HepG2 (cell line): Measurements from ENCODE around the gene FGF21. TPM values are rescaled to one million over a fixed set of nuclear protein-coding genes. Genes with fewer than 3 reads are reported as not detected.

Source experiments
- ADNP ChIP-seq: sonication (generic); formaldehyde crosslinking; IDR thresholded peaks from 2 replicates; pipeline ENCODE4 v1.4.0; 2020; ENCODE audit warnings: missing genetic modification reagents
- GABPB1 ChIP-seq: IDR thresholded peaks from 2 replicates; pipeline ENCODE4 v1.6.1; 2016; ENCODE audit warnings: mild to moderate bottlenecking, missing genetic modification reagents, moderate library complexity, missing compliant biosample characterization
- KAT2B ChIP-seq: fragments of 150-350 bp; IDR thresholded peaks from 2 replicates; pipeline ENCODE4 v1.6.1; 2014; ENCODE audit warnings: low read depth, low read length, borderline replicate concordance
- KLF15 ChIP-seq: sonication (generic); formaldehyde crosslinking; IDR thresholded peaks from 2 replicates; pipeline ENCODE4 v1.8.1; 2023; ENCODE audit warnings: borderline replicate concordance, mild to moderate bottlenecking, inconsistent platforms, missing genetic modification reagents, mixed read lengths
- MAFG ChIP-seq: sonication (generic); formaldehyde crosslinking; IDR thresholded peaks from 2 replicates; pipeline ENCODE4 v1.5.1; 2020; ENCODE audit warnings: mild to moderate bottlenecking, missing genetic modification reagents
- MYNN ChIP-seq: sonication (generic); formaldehyde crosslinking; IDR thresholded peaks from 2 replicates; pipeline ENCODE4 v1.4.0; 2020; ENCODE audit warnings: mild to moderate bottlenecking, low read depth, missing genetic modification reagents
- NCOA5 ChIP-seq: sonication (generic); formaldehyde crosslinking; IDR thresholded peaks from 2 replicates; pipeline ENCODE4 v1.4.0; 2020; ENCODE audit warnings: missing genetic modification reagents
- NCOR1 ChIP-seq: fragments of 200-600 bp; sonication (generic); IDR thresholded peaks from 2 replicates; pipeline ENCODE4 v1.7.0; 2017; ENCODE audit warnings: antibody characterized with exemption, low read length, borderline replicate concordance
- NR1H2 ChIP-seq: sonication (generic); formaldehyde crosslinking; IDR thresholded peaks from 2 replicates; pipeline ENCODE4 v1.8.1; 2022; ENCODE audit warnings: low read depth, missing genetic modification reagents, borderline replicate concordance
- POLR2AphosphoS2 ChIP-seq: IDR thresholded peaks from 2 replicates; pipeline ENCODE4 v1.6.1; 2011; ENCODE audit warnings: low read depth, low read length, improper control_type of control experiment
- RELA ChIP-seq: sonication (generic); formaldehyde crosslinking; IDR thresholded peaks from 2 replicates; pipeline ENCODE4 v1.4.0; 2020; ENCODE audit warnings: missing genetic modification reagents
- TCF7L2 ChIP-seq: IDR thresholded peaks from 2 replicates; pipeline ENCODE4 v1.6.1; 2011; ENCODE audit warnings: mild to moderate bottlenecking, low read depth, low read length, moderate library complexity
- THAP9 ChIP-seq: sonication (generic); formaldehyde crosslinking; IDR thresholded peaks from 2 replicates; pipeline ENCODE4; 2020; ENCODE audit warnings: missing genetic modification reagents, mild to moderate bottlenecking, borderline replicate concordance
- TMF1 ChIP-seq: sonication (generic); formaldehyde crosslinking; IDR thresholded peaks from 2 replicates; pipeline ENCODE4 v1.8.1; 2022; ENCODE audit warnings: low read depth, missing genetic modification reagents
- YY1 ChIP-seq: IDR thresholded peaks from 2 replicates; pipeline ENCODE4 v1.6.1; 2011; ENCODE audit warnings: low read length, low read depth, moderate library complexity, mild to moderate bottlenecking; ENCODE audit not compliant: insufficient read depth, insufficient replicate concordance
- ZBTB25 ChIP-seq: IDR thresholded peaks from 2 replicates; pipeline ENCODE4 v1.6.1; 2018; ENCODE audit warnings: missing genetic modification reagents
- ZBTB49 ChIP-seq: sonication (generic); formaldehyde crosslinking; IDR thresholded peaks from 2 replicates; pipeline ENCODE4 v1.4.0; 2020; ENCODE audit warnings: missing genetic modification reagents, borderline replicate concordance
- ZFP36 ChIP-seq: fragments of 150-350 bp; IDR thresholded peaks from 2 replicates; pipeline ENCODE4 v1.6.1; 2018; ENCODE audit warnings: borderline replicate concordance, low read length, low read depth; ENCODE audit not compliant: partially characterized antibody
- ZMYM2 ChIP-seq: sonication (generic); formaldehyde crosslinking; IDR thresholded peaks from 2 replicates; pipeline ENCODE4 v1.8.0; 2022; ENCODE audit warnings: mild to moderate bottlenecking, missing genetic modification reagents
- ZMYM3 ChIP-seq: sonication (generic); formaldehyde crosslinking; IDR thresholded peaks from 2 replicates; pipeline ENCODE4 v1.5.1; 2020; ENCODE audit warnings: mild to moderate bottlenecking, missing genetic modification reagents
- ZNF20 ChIP-seq: sonication (generic); formaldehyde crosslinking; IDR thresholded peaks from 2 replicates; pipeline ENCODE4 v1.4.0; 2020; ENCODE audit warnings: mild to moderate bottlenecking, moderate library complexity, missing genetic modification reagents
- ZNF24 ChIP-seq: fragments of 450-650 bp; IDR thresholded peaks from 2 replicates; pipeline ENCODE4 v1.6.1; 2017; ENCODE audit warnings: antibody characterized with exemption, mild to moderate bottlenecking
- ZNF30 ChIP-seq: sonication (generic); formaldehyde crosslinking; IDR thresholded peaks from 2 replicates; pipeline ENCODE4 v1.5.0; 2020; ENCODE audit warnings: mild to moderate bottlenecking, missing genetic modification reagents
- ZNF446 ChIP-seq: sonication (generic); formaldehyde crosslinking; IDR thresholded peaks from 2 replicates; pipeline ENCODE4 v1.5.0; 2020; ENCODE audit warnings: mild to moderate bottlenecking, missing genetic modification reagents
- ZNF513 ChIP-seq: sonication (generic); formaldehyde crosslinking; conservative IDR thresholded peaks from 2 replicates; pipeline ENCODE4 v1.5.0; 2020; ENCODE audit warnings: missing genetic modification reagents
- ZNF713 ChIP-seq: sonication (generic); formaldehyde crosslinking; IDR thresholded peaks from 2 replicates; pipeline ENCODE4 v1.4.0; 2020; ENCODE audit warnings: mild to moderate bottlenecking, missing genetic modification reagents
- polyA plus RNA-seq, 8 experiments: library from polyadenylated mRNA; depleted of rRNA in 3 of 8; stranded (reverse) in 7 of 8; unstranded in 1 of 8; fragments of >200 nt; fragmentation: Illumina TruSeq in 4 of 8; extraction: Trizol in 4 of 8; gene quantifications; 2 replicates each; pipeline versions ENCODE4 v1.2.1 to v1.2.3, GENCODE V29; 2011 to 2016; ENCODE audit warnings: low read depth in 4 of 8, missing spikeins in 1 of 8, mixed read lengths in 1 of 8; ENCODE audit not compliant: insufficient read depth in 1 of 8
- total RNA-seq, 5 experiments: library from RNA; depleted of rRNA; stranded (reverse); fragments of >200 nt; fragmentation: Illumina TruSeq; extraction: Trizol; gene quantifications; 2 replicates each; pipeline ENCODE4 v1.2.3, GENCODE V29; 2016; ENCODE audit warnings: low read depth in 1 of 5

Gene FGF21
- total and polyA plus RNA-seq, 2 of the 13 experiments (the other 11 are each of a cell fraction or from before 2014, with no cell fraction given), result 0.17 TPM; not detected in 1

- no peak for TF ChIP-seq ZNF20 (CRISPR knock-in tag)
- TF ChIP-seq ZMYM2, result no peak
- TF ChIP-seq ZBTB49 (CRISPR knock-in tag), result no peak
- TF ChIP-seq GABPB1, result no peak; the same call in 1 of the 2 replicates
- no peak for TF ChIP-seq ZNF446 (CRISPR knock-in tag)
- no peak for TF ChIP-seq MAFG (CRISPR knock-in tag)
- no peak for TF ChIP-seq TMF1
- TF ChIP-seq RELA, result no peak
- 0 out of 2 replicates have a peak, but pooled peaks have one; percentile 56 for TF ChIP-seq ZNF513 (CRISPR knock-in tag)
- no peak for TF ChIP-seq ZMYM3 (CRISPR knock-in tag)
- TF ChIP-seq TCF7L2, result no peak
- no peak for TF ChIP-seq NR1H2 (CRISPR knock-in tag)
- no peak for TF ChIP-seq POLR2AphosphoS2
- TF ChIP-seq ZFP36, result no peak
- no peak for TF ChIP-seq ADNP
- TF ChIP-seq MYNN (CRISPR knock-in tag), result no peak
- TF ChIP-seq KAT2B, result no peak
- TF ChIP-seq YY1, result no peak
- TF ChIP-seq ZNF713 (CRISPR knock-in tag), result no peak
- TF ChIP-seq ZBTB25, result no peak
- TF ChIP-seq ZNF30, result no peak
- no peak for TF ChIP-seq KLF15 (CRISPR knock-in tag)
- TF ChIP-seq NCOA5 (CRISPR knock-in tag), result no peak
- TF ChIP-seq THAP9 (CRISPR knock-in tag), result no peak
- TF ChIP-seq NCOR1, result no peak
- no peak for TF ChIP-seq ZNF24
Observed at GRCh38 chr19:48806518-48806817, 51.1 kb downstream of the FGF21 start (continued).
